Epithelial cell of esophagus (primary cell): ENCODE data around the gene SLAMF7.

Experiments
- DNase-seq: peaks from one replicate; pipeline ENCODE4 v3.0.0; 2010; ENCODE audit warnings: low read depth
- H3K4me3 ChIP-seq: 2 replicates; pipeline ENCODE4 v1.5.1; 2011; ENCODE audit warnings: mild to moderate bottlenecking, low read length, control low read depth
- CTCF ChIP-seq: IDR thresholded peaks from 2 replicates; pipeline ENCODE4 v1.5.1; 2011; ENCODE audit warnings: low read depth, mild to moderate bottlenecking, low read length, control low read depth, inconsistent platforms; ENCODE audit not compliant: insufficient read depth; ENCODE audit errors: missing control alignments

The SLAMF7 gene

GRCh38 chr1:160741612-160742348, 2.7 kb downstream of the SLAMF7 start:
- TF ChIP-seq CTCF: no peak
- no peak for DNase-seq
- H3K4me3 ChIP-seq: no peak overlapping the region

DNA sequence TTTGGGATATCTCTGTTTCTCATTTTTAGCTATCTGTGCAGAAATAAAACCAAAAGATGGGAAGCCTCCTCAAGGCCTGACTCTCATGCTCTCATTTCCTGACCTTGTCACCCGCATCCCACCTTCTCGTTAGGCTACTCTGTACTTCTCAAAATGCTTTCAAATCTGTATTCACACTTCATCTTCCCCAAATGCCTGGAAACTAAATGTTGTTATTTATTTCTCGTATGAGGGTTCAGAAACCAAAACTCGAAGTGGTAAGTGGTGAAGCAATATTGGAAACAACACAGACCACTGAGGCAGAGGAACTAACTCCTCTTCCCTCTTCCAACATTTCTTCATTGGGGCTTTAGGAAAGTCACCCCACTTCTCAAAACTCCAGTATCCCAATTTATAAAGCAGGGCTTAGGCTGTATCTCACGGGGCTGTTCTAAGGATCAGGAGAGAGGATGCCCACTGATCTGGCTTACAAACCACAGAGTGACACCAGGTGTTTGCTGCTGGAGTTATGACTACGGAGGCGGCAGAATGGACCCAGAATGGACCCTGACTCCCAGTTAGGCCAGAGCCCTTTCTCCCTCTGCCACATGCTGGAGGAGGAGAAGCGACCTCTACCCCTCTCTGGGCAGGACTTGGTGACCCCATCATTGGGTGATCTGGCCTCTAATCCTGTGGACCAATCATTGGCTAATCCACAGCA, 3.5 kb downstream of the SLAMF7 start:
- H3K4me3 ChIP-seq: no peak overlapping the region
- TF ChIP-seq CTCF: no peak
- DNase-seq: no peak

- DNase-seq: no peak
- no peak for TF ChIP-seq CTCF
Observed at GRCh38 chr1:160743266-160743665, 4.2 kb downstream of the SLAMF7 start.

DNA sequence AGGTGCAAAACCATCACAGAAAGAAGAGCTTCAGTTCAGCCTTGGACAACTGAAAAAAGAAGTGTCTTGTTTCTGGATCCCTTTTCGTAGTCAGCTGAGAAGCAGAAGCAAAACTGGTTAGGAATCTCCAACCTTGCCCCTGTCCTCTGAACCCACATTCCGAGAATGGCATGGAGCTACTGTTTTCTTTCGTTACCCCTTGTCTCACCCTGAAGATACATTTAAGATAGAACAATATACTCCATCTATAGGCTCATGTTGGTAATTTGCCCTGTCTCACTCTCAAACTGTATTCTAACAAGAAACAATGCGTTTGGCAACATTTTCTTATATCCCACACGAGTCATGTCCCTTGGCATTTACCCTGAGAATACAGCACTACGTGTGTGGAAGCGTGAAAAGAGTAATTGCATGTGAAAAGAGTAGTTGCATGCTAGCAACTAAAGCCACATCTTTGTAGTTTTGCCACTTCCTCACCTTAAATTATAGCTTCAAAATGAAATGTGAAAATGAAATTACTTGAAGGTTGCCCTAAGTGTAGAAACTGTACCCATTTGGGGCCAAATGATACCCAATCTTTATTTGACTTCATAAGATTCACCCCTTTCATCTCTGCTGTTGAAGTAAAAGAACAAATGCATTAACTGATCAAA, 5.3 kb downstream of the SLAMF7 start:
- no peak for TF ChIP-seq CTCF
- DNase-seq: no peak
- no peak overlapping the region for H3K4me3 ChIP-seq

More at GRCh38 chr1:160743266-160743665, 4.2 kb downstream of the SLAMF7 start:
- H3K4me3 ChIP-seq: no peak overlapping the region

- DNase-seq: no peak
- no peak for TF ChIP-seq CTCF
- no peak overlapping the region for H3K4me3 ChIP-seq
Observed at GRCh38 chr1:160744852-160745520, 5.9 kb downstream of the SLAMF7 start.

DNA sequence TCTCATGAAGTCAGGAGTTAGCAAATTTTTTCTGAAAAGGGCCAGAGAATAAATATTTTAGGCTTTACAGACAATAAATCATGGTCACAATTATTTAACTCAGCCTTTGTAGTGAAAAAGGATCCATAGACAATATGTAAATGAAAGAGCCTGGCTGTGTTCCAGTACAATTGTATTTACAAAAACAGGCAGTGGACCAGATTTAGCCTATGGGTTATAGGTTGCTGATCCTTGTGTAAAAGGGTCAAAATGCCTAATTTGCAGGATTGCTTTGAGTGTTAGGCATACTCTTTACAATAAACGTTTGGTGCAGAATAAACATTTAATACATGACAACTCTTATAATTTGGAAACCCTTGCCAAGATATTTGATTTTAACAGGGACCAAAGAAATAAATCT, 6.5 kb downstream of the SLAMF7 start:
- TF ChIP-seq CTCF: no peak
- no peak for DNase-seq
- no peak overlapping the region for H3K4me3 ChIP-seq
